Tibial artery (tissue), 4 donors: ENCODE results near the gene RFPL3.
"Not testable (repeated sequence)": the region's sequence is repeated elsewhere in the genome, so short reads cannot be mapped to it uniquely, and the experiment has no call there.

Experiments used
- DNase-seq, 2 donors: peaks; one replicate each; pipeline ENCODE4 v3.0.0-alpha.2; 2019
- H3K27ac ChIP-seq, 2 donors: fragments of 200-600 bp; sonication (generic) in 1 of 2; 1 replicate in 1 of 2; 2 replicates in 1 of 2; pipeline ENCODE4 v1.5.1; 2018 to 2019; ENCODE audit warnings: mild to moderate bottlenecking in 1 of 2
- H3K27me3 ChIP-seq, 2 donors: fragments of 200-600 bp; sonication (generic) in 1 of 2; one replicate each; pipeline versions ENCODE4 v1.5.1 to v1.6.0; 2016 to 2019
- H3K36me3 ChIP-seq, 3 donors: fragments of 200-600 bp; sonication (generic) in 2 of 3; one replicate each; pipeline ENCODE4 v1.5.1; 2016 to 2019; ENCODE audit warnings: mild to moderate bottlenecking in 2 of 3
- H3K4me1 ChIP-seq, 4 donors: fragments of 200-600 bp; sonication (generic) in 2 of 4; 1 replicate in 3 of 4; 2 replicates in 1 of 4; pipeline ENCODE4 v1.5.1; 2016 to 2019
- H3K4me3 ChIP-seq, 2 donors: fragments of 200-600 bp; sonication (generic) in 1 of 2; 1 replicate in 1 of 2; 2 replicates in 1 of 2; pipeline ENCODE4 v1.5.1; 2018 to 2019; ENCODE audit warnings: mild to moderate bottlenecking in 2 of 2
- H3K9me3 ChIP-seq, 3 donors: fragments of 200-600 bp; sonication (generic) in 1 of 3; one replicate each; pipeline ENCODE4 v1.5.1; 2016 to 2019
- CTCF ChIP-seq, 2 experiments: fragments of 200-600 bp in 1 of 2; fragments of 450-650 bp in 1 of 2; IDR thresholded peaks; one replicate each; pipeline ENCODE4 v1.5.1; 2017 to 2019; ENCODE audit warnings: antibody characterized with exemption in 2 of 2, mild to moderate bottlenecking in 1 of 2, moderate library complexity in 1 of 2
- intact Hi-C: fragments of 100-400 bp; cut with DNase I; formaldehyde crosslinking; loops from one replicate; pipeline ENCODE4 v1.15.0; 2023; ENCODE audit warnings: low total_unique reads

The RFPL3 gene

GRCh38 chr22:32355760-32356159 is 1.9 kb upstream of the RFPL3 start:
- Histone ChIP-seq H3K4me1 (no peaks in the 10 kb centered on the region), H3K27ac (no peak overlapping the region), H3K9me3 (no peaks in the 10 kb centered on the region), H3K27me3 (no peaks in the 10 kb centered on the region), H3K4me3 (no peak overlapping the region), H3K36me3 (no peaks in the 10 kb centered on the region)
- no peak for TF ChIP-seq CTCF (IDR thresholded peaks at IDR 0.05)
- DNase-seq: no peak
- intact Hi-C loops: no loop called here

- H3K27me3 ChIP-seq, intact Hi-C loops, H3K27ac ChIP-seq, DNase-seq, H3K4me1 ChIP-seq, H3K9me3 ChIP-seq, H3K4me3 ChIP-seq, H3K36me3 ChIP-seq: not testable (repeated sequence)
Measured at GRCh38 chr22:32360096-32360495, 2.4 kb downstream of the RFPL3 start.

- no peak overlapping the region for H3K4me3 ChIP-seq
- no peak for DNase-seq
- no peaks in the 10 kb centered on the region for H3K9me3 ChIP-seq
- H3K27ac ChIP-seq: no peak overlapping the region
- no peaks in the 10 kb centered on the region for H3K36me3 ChIP-seq
- TF ChIP-seq CTCF (IDR thresholded peaks at IDR 0.05): no peak
- H3K4me1 ChIP-seq: no peaks in the 10 kb centered on the region
- intact Hi-C loops: no loop called here
- H3K27me3 ChIP-seq: no peaks in the 10 kb centered on the region
Measured at GRCh38 chr22:32361257-32361656, 3.6 kb downstream of the RFPL3 start.

GRCh38 chr22:32364210-32364609 is 6.5 kb downstream of the RFPL3 start:
- no peak for DNase-seq
- Histone ChIP-seq H3K36me3 (no peaks in the 10 kb centered on the region), H3K4me3 (no peak overlapping the region), H3K9me3 (no peaks in the 10 kb centered on the region), H3K4me1 (no peaks in the 10 kb centered on the region), H3K27ac (no peak overlapping the region), H3K27me3 (no peaks in the 10 kb centered on the region)
- TF ChIP-seq CTCF (IDR thresholded peaks at IDR 0.05): no peak
- intact Hi-C loops: no loop called here

GRCh38 chr22:32375678-32376450 is 18.2 kb downstream of the RFPL3 start:
- no peaks in the 10 kb centered on the region for H3K9me3 ChIP-seq
- no peak overlapping the region for H3K4me3 ChIP-seq
- intact Hi-C loops: no loop called here
- TF ChIP-seq CTCF (IDR thresholded peaks at IDR 0.05): no peak
- no peaks in the 10 kb centered on the region for H3K27me3 ChIP-seq
- H3K4me1 ChIP-seq: no peaks in the 10 kb centered on the region
- DNase-seq: no peak
- H3K36me3 ChIP-seq: no peaks in the 10 kb centered on the region
- no peak overlapping the region for H3K27ac ChIP-seq

GRCh38 chr22:32376681-32377080 is 19.0 kb downstream of the RFPL3 start:
- Histone ChIP-seq H3K27me3 (no peaks in the 10 kb centered on the region), H3K4me3 (no peak overlapping the region), H3K9me3 (no peaks in the 10 kb centered on the region), H3K36me3 (no peaks in the 10 kb centered on the region), H3K27ac (no peak overlapping the region), H3K4me1 (no peaks in the 10 kb centered on the region)
- DNase-seq: no peak
- no peak for TF ChIP-seq CTCF (IDR thresholded peaks at IDR 0.05)
- intact Hi-C loops: no loop called here
